Amniotic epithelial cell (primary cell): Measurements from ENCODE around the gene CD4.
"Not testable (repeated sequence)": the region's sequence is repeated elsewhere in the genome, so short reads cannot be mapped to it uniquely, and the experiment has no call there.

Experiments
- DNase-seq: peaks from one replicate; pipeline ENCODE4 v3.0.0-alpha.2; 2010; ENCODE audit warnings: low read depth

CD4 gene

DNA sequence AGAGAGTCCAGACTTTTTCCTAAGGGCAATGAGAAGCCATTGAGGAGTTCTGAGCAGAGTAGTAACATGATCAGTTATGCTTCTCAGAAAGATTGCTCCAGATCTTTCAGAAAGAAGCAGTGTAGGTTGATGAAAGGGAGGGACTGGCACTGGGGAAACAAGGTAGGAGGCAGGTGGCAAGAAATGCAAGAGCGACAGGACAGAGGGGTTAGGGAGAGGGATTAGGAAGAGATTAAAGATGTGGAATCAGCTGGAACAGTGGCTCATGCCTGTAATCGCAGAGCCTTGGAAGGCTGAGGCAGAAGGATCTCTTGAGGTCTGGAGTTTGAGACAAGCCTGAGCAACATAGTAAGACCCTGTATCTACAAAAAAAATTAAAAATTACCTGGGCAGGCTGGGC is 58.3 kb downstream of the CD4 start:
- DNase-seq = no peak

- DNase-seq = no peak
These were observed 60.1 kb downstream of the CD4 start for GRCh38 chr12:6849427-6849826.

DNA sequence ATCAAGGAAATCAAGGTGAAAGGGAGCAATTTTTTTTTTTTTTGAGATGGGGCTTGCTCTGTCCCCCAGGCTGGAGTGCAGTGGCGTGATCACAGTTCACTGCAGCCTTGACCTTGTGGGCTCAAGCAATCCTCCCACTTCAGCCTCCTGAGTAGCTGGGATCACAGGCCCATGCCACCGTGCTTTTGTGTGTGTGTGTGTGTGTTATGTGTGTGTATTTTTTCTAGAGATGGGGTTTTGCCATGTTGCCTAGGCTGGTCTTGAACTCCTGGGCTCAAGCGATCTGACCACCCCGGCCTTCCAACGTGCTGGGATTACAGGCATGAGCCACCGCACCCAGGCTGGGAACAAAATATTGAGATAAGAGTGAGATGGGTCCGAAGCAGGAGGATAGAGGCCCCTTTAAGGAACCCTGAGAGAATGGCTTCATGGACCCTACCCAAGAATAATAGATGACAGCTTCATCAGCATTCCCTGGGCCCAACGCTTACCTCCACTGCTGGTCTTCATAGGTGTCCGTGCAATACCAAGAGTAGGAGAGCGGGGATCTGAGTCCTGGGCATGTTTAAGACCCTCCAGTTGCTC is 60.7 kb downstream of the CD4 start:
- no peak for DNase-seq

- DNase-seq = peak; percentile 81
These were observed 61.4 kb downstream of the CD4 start for GRCh38 chr12:6850796-6851152.

- peak; percentile 99 for DNase-seq
These were observed 62.0 kb downstream of the CD4 start, which contains the start of gene CDCA3 for GRCh38 chr12:6851153-6851920. CDCA3 (minus strand) TSS chr12:6851286; CDS start chr12:6850952, 334 bp downstream.

GRCh38 chr12:6851921-6852650 is 62.8 kb downstream of the CD4 start, which contains the start of gene USP5:
USP5 (plus strand) TSS chr12:6852150; CDS start chr12:6852180, 30 bp downstream.
- DNase-seq = peak; percentile 100

- peak; percentile 85 for DNase-seq
These were observed 63.5 kb downstream of the CD4 start for GRCh38 chr12:6852651-6853354.

- DNase-seq = peak; percentile 32
These were observed 64.3 kb downstream of the CD4 start for GRCh38 chr12:6853626-6854025.

- peak; percentile 57 for DNase-seq
These were observed 64.7 kb downstream of the CD4 start for GRCh38 chr12:6854036-6854435.

DNA sequence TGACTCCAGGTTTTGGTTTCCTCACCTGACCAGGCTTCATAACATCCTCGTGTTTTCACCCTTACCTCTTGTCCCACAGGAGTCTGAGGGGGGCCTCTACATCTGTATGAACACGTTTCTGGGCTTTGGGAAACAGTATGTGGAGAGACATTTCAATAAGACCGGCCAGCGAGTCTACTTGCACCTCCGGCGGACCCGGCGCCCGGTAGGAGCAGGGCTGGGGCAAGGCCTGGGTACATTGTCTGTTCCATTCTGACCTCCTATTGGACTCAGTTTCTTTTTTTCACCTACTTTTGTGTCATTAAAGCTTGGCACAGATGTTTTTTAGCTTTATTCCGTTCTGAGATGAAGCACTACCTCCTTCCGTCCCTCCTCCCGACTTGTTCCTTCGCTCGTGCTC is 66.0 kb downstream of the CD4 start:
- DNase-seq = no peak

DNA sequence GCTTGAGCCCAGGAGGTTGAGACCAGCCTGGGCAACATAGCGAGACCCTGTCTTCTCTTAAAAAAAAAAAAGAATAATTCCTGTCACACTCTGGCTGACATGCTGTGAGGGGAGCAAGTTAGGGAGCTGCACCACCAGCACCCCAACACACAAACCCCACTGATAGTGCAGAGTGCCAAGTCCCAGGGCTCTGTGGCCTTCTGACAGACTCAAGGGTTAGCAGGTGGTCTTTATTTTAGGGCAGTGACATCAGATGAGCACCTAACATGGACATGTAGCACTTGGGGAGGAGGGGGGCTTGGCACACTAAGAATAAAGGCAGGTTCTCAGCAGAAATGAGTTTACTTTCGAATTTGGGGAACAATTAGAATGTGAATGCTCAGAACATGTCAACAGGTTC is 69.5 kb downstream of the CD4 start:
- DNase-seq = no peak

- DNase-seq = no peak
These were observed 70.8 kb downstream of the CD4 start for GRCh38 chr12:6860116-6860515.

GRCh38 chr12:6860942-6861341 is 71.6 kb downstream of the CD4 start:
- no peak for DNase-seq

DNA sequence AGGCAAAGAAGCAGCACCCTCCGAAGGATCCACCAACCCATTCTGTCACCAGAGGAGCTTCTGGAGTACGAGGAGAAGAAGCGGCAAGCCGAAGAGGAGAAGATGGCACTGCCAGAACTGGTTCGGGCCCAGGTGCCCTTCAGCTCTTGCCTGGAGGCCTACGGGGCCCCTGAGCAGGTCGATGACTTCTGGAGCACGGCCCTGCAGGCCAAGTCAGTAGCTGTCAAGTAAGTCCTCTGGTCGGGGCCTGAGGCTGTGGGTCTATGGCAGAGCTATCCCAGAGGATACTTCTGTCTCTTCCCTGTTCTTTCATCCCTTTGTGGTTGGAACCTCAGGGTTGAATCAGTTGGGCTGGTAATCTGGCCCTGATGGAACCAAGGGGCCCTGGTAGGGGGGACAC is 72.1 kb downstream of the CD4 start:
- no peak for DNase-seq

DNA sequence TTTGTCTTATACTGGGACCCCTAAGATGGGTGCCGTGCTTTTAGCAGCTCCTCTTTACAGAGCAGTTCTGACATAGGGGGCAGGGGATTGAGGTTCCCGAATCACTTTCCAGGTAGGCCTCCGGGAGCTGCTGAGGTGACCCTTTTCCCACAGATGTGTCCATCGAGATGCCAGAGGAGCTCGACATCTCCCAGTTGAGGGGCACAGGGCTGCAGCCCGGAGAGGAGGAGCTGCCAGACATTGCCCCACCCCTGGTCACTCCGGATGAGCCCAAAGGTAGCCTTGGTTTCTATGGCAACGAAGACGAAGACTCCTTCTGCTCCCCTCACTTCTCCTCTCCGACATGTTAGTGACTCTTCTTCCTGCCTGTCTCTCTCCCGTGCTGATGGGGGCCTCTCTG is 73.7 kb downstream of the CD4 start:
- no peak for DNase-seq

GRCh38 chr12:6863586-6864321 is 74.4 kb downstream of the CD4 start:
- DNase-seq = no peak

DNA sequence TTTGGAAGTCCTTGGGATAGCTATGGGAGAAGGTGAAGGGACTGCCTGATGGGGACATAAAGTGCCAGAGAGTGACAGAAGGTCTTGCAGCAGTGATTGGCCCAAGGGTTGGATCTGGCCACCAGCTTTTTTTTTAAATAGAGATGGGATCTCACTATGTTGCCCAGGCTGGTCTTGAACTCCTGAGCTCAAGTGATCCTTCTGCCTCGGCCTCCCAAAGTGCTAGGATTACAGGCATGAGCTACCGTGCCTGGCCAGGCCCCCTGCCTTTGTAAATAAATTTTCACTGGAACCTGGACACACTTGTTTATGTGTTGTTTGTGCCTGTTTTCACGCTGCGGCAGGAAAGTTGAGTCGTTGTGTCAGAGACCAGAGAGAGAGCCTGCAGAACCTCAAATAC is 76.0 kb downstream of the CD4 start:
- DNase-seq = not testable (repeated sequence)

- DNase-seq = no peak
These were observed 77.0 kb downstream of the CD4 start for GRCh38 chr12:6866163-6866919.

GRCh38 chr12:6866920-6867412 is 77.6 kb downstream of the CD4 start:
- no peak for DNase-seq

GRCh38 chr12:6867413-6868210 is 78.3 kb downstream of the CD4 start, which contains the start of gene TPI1:
TPI1 (plus strand) TSS chr12:6867531; CDS start chr12:6867567, 36 bp downstream.
- DNase-seq = peak; percentile 68
